SK-N-SH (cell line): ENCODE results near the gene STK31. TPM values are rescaled to one million over a fixed set of nuclear protein-coding genes. Genes with fewer than 3 reads are reported as not detected.

Source experiments
- CTCF ChIA-PET: fragments of 300-600, 350-600 bp; formaldehyde crosslinking; extraction: SDS; loops from one replicate; lab custom pipeline; 2021; lab: Yijun Ruan, JAX
- POLR2A ChIA-PET: fragments of 350-600 bp; sonication (Branson Sonifier 250); formaldehyde crosslinking; extraction: SDS; loops from one replicate; lab custom pipeline; 2020; ENCODE audit warnings: antibody characterized with exemption, inconsistent platforms; lab: Yijun Ruan, JAX
- DNase-seq: peaks from one replicate; pipeline ENCODE4 v3.0.0; 2012
- H2AFZ ChIP-seq: fragments of 200-600 bp; sonication (generic); 2 replicates; pipeline ENCODE4 v1.8.1; 2016; ENCODE audit warnings: antibody characterized with exemption, mild to moderate bottlenecking, low read depth
- H3F3A ChIP-seq: fragments of 200-600 bp; sonication (generic); replicated peaks from 2 replicates; pipeline ENCODE3; 2016; ENCODE audit warnings: antibody characterized with exemption, mild to moderate bottlenecking; ENCODE audit not compliant: insufficient read depth
- H3K27ac ChIP-seq, 2 experiments: fragments of 200-500 bp in 1 of 2; fragments of 200-600 bp in 1 of 2; sonication (Bioruptor generic) in 1 of 2; sonication (generic), shearing (Covaris generic) in 1 of 2; 2 replicates each; pipeline versions ENCODE4 v1.5.1 to v1.6.1; 2014 to 2016; ENCODE audit warnings: low read depth in 2 of 2, inconsistent platforms in 1 of 2, low read length in 1 of 2, mild to moderate bottlenecking in 1 of 2, mixed read lengths in 1 of 2
- H3K27me3 ChIP-seq: fragments of 200-600 bp; sonication (generic), shearing (Covaris generic); 2 replicates; pipeline ENCODE4 v1.6.1; 2016; ENCODE audit warnings: mixed run types; ENCODE audit not compliant: insufficient read depth
- H3K36me3 ChIP-seq, 2 experiments: fragments of 200-500 bp in 1 of 2; fragments of 200-600 bp in 1 of 2; sonication (Bioruptor generic) in 1 of 2; sonication (generic) in 1 of 2; replicated peaks in 1 of 2; 2 replicates each; pipeline versions ENCODE3 to v1.5.1; 2014 to 2016; ENCODE audit warnings: low read length in 1 of 2, mild to moderate bottlenecking in 1 of 2; ENCODE audit not compliant: insufficient read depth in 2 of 2, control insufficient read depth in 1 of 2
- H3K4me1 ChIP-seq, 2 experiments: fragments of 200-500 bp in 1 of 2; fragments of 200-600 bp in 1 of 2; sonication (Bioruptor generic) in 1 of 2; sonication (generic), shearing (Covaris generic) in 1 of 2; 2 replicates each; pipeline versions ENCODE4 v1.5.1 to v1.6.1; 2014 to 2016; ENCODE audit warnings: low read depth in 1 of 2, low read length in 1 of 2, mixed run types in 1 of 2; ENCODE audit not compliant: insufficient read depth in 2 of 2, control insufficient read depth in 1 of 2
- H3K4me2 ChIP-seq: fragments of 200-600 bp; sonication (generic), shearing (Covaris generic); 2 replicates; pipeline ENCODE4 v1.6.1; 2017; ENCODE audit warnings: mixed run types
- H3K4me3 ChIP-seq, 2 experiments: fragments of 200-500 bp in 1 of 2; fragments of 200-600 bp in 1 of 2; sonication (Bioruptor generic) in 1 of 2; sonication (generic), shearing (Covaris generic) in 1 of 2; 2 replicates each; pipeline versions ENCODE4 v1.5.1 to v1.8.1; 2014 to 2016; ENCODE audit warnings: low read depth in 2 of 2, inconsistent platforms in 1 of 2, low read length in 1 of 2, mild to moderate bottlenecking in 1 of 2, mixed read lengths in 1 of 2, moderate library complexity in 1 of 2
- H3K79me2 ChIP-seq: fragments of 200-600 bp; sonication (generic); 2 replicates; pipeline ENCODE4 v1.8.1; 2017; ENCODE audit warnings: mild to moderate bottlenecking; ENCODE audit not compliant: insufficient read depth
- H3K9ac ChIP-seq: fragments of 200-600 bp; sonication (generic); 2 replicates; pipeline ENCODE4 v1.6.1; 2017; ENCODE audit warnings: mixed run types
- H3K9me2 ChIP-seq: fragments of 200-600 bp; sonication (generic); 2 replicates; pipeline ENCODE4 v1.6.1; 2017; ENCODE audit warnings: mixed run types
- H3K9me3 ChIP-seq: fragments of 200-600 bp; sonication (generic); 2 replicates; pipeline ENCODE4 v1.6.1; 2017; ENCODE audit warnings: mixed run types, mild to moderate bottlenecking, moderate library complexity
- H4K20me1 ChIP-seq: fragments of 200-600 bp; sonication (generic); 2 replicates; pipeline ENCODE4 v1.6.1; 2017; ENCODE audit warnings: mild to moderate bottlenecking, mixed run types; ENCODE audit not compliant: insufficient read depth
- ELF1 ChIP-seq: IDR thresholded peaks from 2 replicates; pipeline ENCODE4 v1.4.0; 2012
- EP300 ChIP-seq, 2 experiments: IDR thresholded peaks; 2 replicates each; pipeline versions ENCODE4 v1.4.0 to v1.6.1; 2012; ENCODE audit warnings: borderline replicate concordance in 1 of 2, low read depth in 1 of 2, low read length in 1 of 2
- EZH2phosphoT487 ChIP-seq: fragments of 200-600 bp; sonication (generic); IDR thresholded peaks from 2 replicates; pipeline ENCODE4 v1.6.1; 2017; ENCODE audit warnings: low read depth, mixed run types, mild to moderate bottlenecking, antibody characterized with exemption, moderate library complexity, borderline replicate concordance
- GABPA ChIP-seq: IDR thresholded peaks from 2 replicates; pipeline ENCODE4 v1.4.0; 2012; ENCODE audit warnings: low read depth, mild to moderate bottlenecking
- MAX ChIP-seq: IDR thresholded peaks from 2 replicates; pipeline ENCODE4 v1.4.0; 2012; ENCODE audit warnings: low read depth
- REST ChIP-seq: IDR thresholded peaks from 2 replicates; pipeline ENCODE4 v1.6.1; 2012; ENCODE audit warnings: mild to moderate bottlenecking, low read depth, low read length, moderate library complexity
- SIN3A ChIP-seq: IDR thresholded peaks from 2 replicates; pipeline ENCODE4 v1.6.1; 2012; ENCODE audit warnings: low read depth, mild to moderate bottlenecking, low read length, moderate library complexity, borderline replicate concordance
- SMC3 ChIP-seq: IDR thresholded peaks from 2 replicates; pipeline ENCODE4 v1.6.1; 2012; ENCODE audit warnings: low read depth, low read length, improper control_type of control experiment
- TAF1 ChIP-seq: IDR thresholded peaks from 2 replicates; pipeline ENCODE4 v1.6.1; 2012; ENCODE audit warnings: low read depth, mild to moderate bottlenecking, low read length, moderate library complexity, borderline replicate concordance
- TCF12 ChIP-seq: IDR thresholded peaks from 2 replicates; pipeline ENCODE4 v1.4.0; 2012
- USF2 ChIP-seq: fragments of 150-350 bp; IDR thresholded peaks from 2 replicates; pipeline ENCODE4 v1.6.1; 2017; ENCODE audit warnings: antibody characterized with exemption, low read length, low read depth, borderline replicate concordance
- YY1 ChIP-seq: IDR thresholded peaks from 2 replicates; pipeline ENCODE4 v1.4.0; 2012; ENCODE audit warnings: low read depth, mild to moderate bottlenecking
- WGBS: methylation state at CpG from one replicate; pipeline ENCODE4 v1.1.6; 2017; ENCODE audit warnings: low lambda C conversion rate; 5-methylcytosine and 5-hydroxymethylcytosine counted together
- polyA plus RNA-seq, 3 experiments: library from polyadenylated mRNA; depleted of rRNA; stranded (reverse); fragments of >200 nt; gene quantifications; 2 replicates each; pipeline ENCODE4 v1.2.3, GENCODE V29; 2012

The STK31 gene
- polyA plus RNA-seq, 1 of the 3 experiments (the other 2 are of a cell fraction): 0.02 TPM

GRCh38 chr7:23787272-23787671 is 77.3 kb downstream of the STK31 start (continued):
- TF ChIP-seq USF2: no peak
- no peak for TF ChIP-seq TAF1
- no peak for TF ChIP-seq EZH2phosphoT487

- Histone ChIP-seq H3K27me3 (no peaks in the 10 kb centered on the region), H4K20me1 (no peaks in the 10 kb centered on the region), H3K9me2 (peaks cover under 1% of the 10 kb centered on the region; the same call in 1 of the 2 replicates), H3K9ac (no peak overlapping the region), H3K79me2 (no peaks in the 10 kb centered on the region), H3K4me2 (no peak overlapping the region), H3F3A (no peaks in the 10 kb centered on the region), H2AFZ (no peak overlapping the region), H3K9me3 (no peaks in the 10 kb centered on the region), H3K36me3 (no peaks in the 10 kb centered on the region), H3K4me3 (no peak overlapping the region), H3K27ac (no peak overlapping the region), H3K4me1 (no peaks in the 10 kb centered on the region)
- TF ChIP-seq TCF12: no peak
- TF ChIP-seq YY1: no peak
- no peak for TF ChIP-seq MAX
- no peak for TF ChIP-seq ELF1
- TF ChIP-seq SMC3: no peak
- no peak for TF ChIP-seq SIN3A
- TF ChIP-seq GABPA: no peak
- no peak for TF ChIP-seq EP300 (IDR thresholded peaks at IDR 0.05; ENCODE audit: borderline replicate concordance in 1 of 2, low read depth in 1 of 2, low read length in 1 of 2)
- TF ChIP-seq REST: no peak
- ChIA-PET POLR2A (no interaction called here), CTCF (interaction anchor here (1.3 to 1.7 kb wide), 3 partner anchors 12 to 21 kb away, joined by 3 to 4 read pairs (median 3); no protein-coding TSS in a partner anchor)
- no peak for DNase-seq
- WGBS: 23% methylated on average over 3 of the region's 3 CpGs
Measured at GRCh38 chr7:23788843-23789242, 78.8 kb downstream of the STK31 start.
